ENCODE results near the gene HIVEP3.

- no peak for TF ChIP-seq FIP1L1 (IDR thresholded peaks at IDR 0.05; ENCODE audit: borderline replicate concordance, insufficient read depth, low read depth, low read length)
- no peak for TF ChIP-seq YY1 (IDR thresholded peaks at IDR 0.05; ENCODE audit: insufficient read depth, insufficient replicate concordance, low read depth, low read length)
- TF ChIP-seq, protein P1, sequence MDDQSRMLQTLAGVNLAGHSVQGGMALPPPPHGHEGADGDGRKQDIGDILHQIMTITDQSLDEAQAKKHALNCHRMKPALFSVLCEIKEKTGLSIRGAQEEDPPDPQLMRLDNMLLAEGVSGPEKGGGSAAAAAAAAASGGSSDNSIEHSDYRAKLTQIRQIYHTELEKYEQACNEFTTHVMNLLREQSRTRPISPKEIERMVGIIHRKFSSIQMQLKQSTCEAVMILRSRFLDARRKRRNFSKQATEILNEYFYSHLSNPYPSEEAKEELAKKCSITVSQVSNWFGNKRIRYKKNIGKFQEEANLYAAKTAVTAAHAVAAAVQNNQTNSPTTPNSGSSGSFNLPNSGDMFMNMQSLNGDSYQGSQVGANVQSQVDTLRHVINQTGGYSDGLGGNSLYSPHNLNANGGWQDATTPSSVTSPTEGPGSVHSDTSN (CRISPR knock-in tag; IDR thresholded peaks at IDR 0.05; ENCODE audit: borderline replicate concordance) = no peak
- TF ChIP-seq GTF2F1 (IDR thresholded peaks at IDR 0.05; ENCODE audit: low read length) = no peak
- no peak for TF ChIP-seq NR2F1 (CRISPR knock-in tag; IDR thresholded peaks at IDR 0.05)
These were observed 152.2 kb downstream of the HIVEP3 start for GRCh38 chr1:41766546-41766945.

Measured in HepG2 (cell line).